Gastroesophageal sphincter (tissue), 4 donors: ENCODE data around the gene GJC1. TPM values are rescaled to one million over a fixed set of nuclear protein-coding genes. Genes with fewer than 3 reads are reported as not detected.

ENCODE experiments used
- ATAC-seq: fragments of 150-250 bp; one replicate; pipeline ENCODE4 v1.9.1; 2016; ENCODE audit warnings: mild to moderate bottlenecking, moderate library complexity
- H3K27ac ChIP-seq, 4 donors: fragments of 200-600 bp; sonication (generic) in 3 of 4; 1 replicate in 3 of 4; 2 replicates in 1 of 4; pipeline ENCODE4 v1.5.1; 2016 to 2019
- H3K27me3 ChIP-seq: fragments of 200-600 bp; sonication (generic); one replicate; pipeline ENCODE4 v1.5.1; 2019
- H3K36me3 ChIP-seq, 2 donors: fragments of 200-600 bp; sonication (generic); one replicate each; pipeline ENCODE4 v1.5.1; 2019; ENCODE audit warnings: control low read depth in 1 of 2
- H3K4me1 ChIP-seq, 3 donors: fragments of 200-600 bp; sonication (generic); 1 replicate in 2 of 3; 2 replicates in 1 of 3; pipeline ENCODE4 v1.5.1; 2016 to 2019; ENCODE audit warnings: control low read depth in 2 of 3
- H3K4me3 ChIP-seq, 2 donors: fragments of 200-600 bp; sonication (generic); one replicate each; pipeline ENCODE4 v1.5.1; 2019; ENCODE audit warnings: mild to moderate bottlenecking in 1 of 2, moderate library complexity in 1 of 2
- H3K9me3 ChIP-seq, 3 donors: fragments of 200-600 bp; sonication (generic); one replicate each; pipeline ENCODE4 v1.5.1; 2017 to 2019; ENCODE audit warnings: control low read depth in 2 of 3
- CTCF ChIP-seq, 4 experiments: fragments of 200-600 bp in 2 of 4; fragments of 450-650 bp in 2 of 4; sonication (generic) in 1 of 4; IDR thresholded peaks; one replicate each; pipeline ENCODE4 v1.5.1; 2017 to 2019; ENCODE audit warnings: antibody characterized with exemption in 4 of 4, mild to moderate bottlenecking in 2 of 4, moderate library complexity in 2 of 4
- EP300 ChIP-seq: sonication (generic); formaldehyde crosslinking; IDR thresholded peaks from one replicate; pipeline ENCODE4 v1.6.1; 2017; ENCODE audit warnings: antibody characterized with exemption, mild to moderate bottlenecking
- POLR2A ChIP-seq, 2 donors: fragments of 450-650 bp; IDR thresholded peaks; one replicate each; pipeline ENCODE4 v1.6.1; 2017; ENCODE audit warnings: antibody characterized with exemption in 2 of 2, mild to moderate bottlenecking in 2 of 2, moderate library complexity in 1 of 2
- POLR2AphosphoS5 ChIP-seq: sonication (generic); formaldehyde crosslinking; IDR thresholded peaks from one replicate; pipeline ENCODE4 v1.6.1; 2017; ENCODE audit warnings: antibody characterized with exemption
- WGBS, 2 donors: methylation state at CpG; one replicate each; pipeline ENCODE4 v1.1.5; 2018; ENCODE audit warnings: low coverage in 1 of 2; 5-methylcytosine and 5-hydroxymethylcytosine counted together
- total RNA-seq, 4 donors: library from RNA; depleted of rRNA; stranded (reverse); fragments of >200 nt; gene quantifications; one replicate each; pipeline ENCODE4 v1.1.0, GENCODE V29; 2016

The GJC1 gene
- total RNA-seq, 4 donors from 2014 or later = 28.2 to 78.3 (median 44.5) TPM

DNA sequence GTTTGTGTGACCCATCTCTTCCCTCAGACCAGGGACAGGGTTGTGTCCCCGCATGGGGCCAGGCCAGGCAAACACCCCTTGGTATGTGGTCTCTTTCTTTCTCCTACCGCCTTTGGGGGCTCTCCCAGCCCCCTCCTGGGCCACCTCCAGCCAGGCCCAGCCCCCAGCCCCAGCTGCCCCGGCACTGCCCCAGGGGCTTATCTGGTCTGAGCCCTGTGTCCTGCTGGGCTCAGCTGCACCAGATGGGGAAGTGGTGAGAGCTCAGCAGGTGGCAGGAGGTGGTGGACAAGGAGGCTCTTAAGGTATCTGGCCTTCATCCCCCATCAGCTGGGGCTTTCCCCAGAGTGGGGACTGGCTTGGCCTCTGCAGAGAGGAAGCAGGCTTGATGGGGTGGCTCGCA lies 62.6 kb downstream of the GJC1 start:
- Histone ChIP-seq H3K36me3 (no peaks in the 10 kb centered on the region), H3K27ac (no peak overlapping the region), H3K27me3 (peaks cover 39% of the 10 kb centered on the region), H3K9me3 (no peaks in the 10 kb centered on the region), H3K4me3 (no peak overlapping the region), H3K4me1 (no peaks in the 10 kb centered on the region)
- 43% methylated on average over 1 of the region's 4 CpGs; no CpG with 5 or more reads in 1 of the 2 donors for WGBS, 2 donors
- ATAC-seq = no peak
- TF ChIP-seq POLR2A (IDR thresholded peaks at IDR 0.05) (no peak), POLR2AphosphoS5 (no peak), CTCF (IDR thresholded peaks at IDR 0.05) (no peak), EP300 (no peak)

DNA sequence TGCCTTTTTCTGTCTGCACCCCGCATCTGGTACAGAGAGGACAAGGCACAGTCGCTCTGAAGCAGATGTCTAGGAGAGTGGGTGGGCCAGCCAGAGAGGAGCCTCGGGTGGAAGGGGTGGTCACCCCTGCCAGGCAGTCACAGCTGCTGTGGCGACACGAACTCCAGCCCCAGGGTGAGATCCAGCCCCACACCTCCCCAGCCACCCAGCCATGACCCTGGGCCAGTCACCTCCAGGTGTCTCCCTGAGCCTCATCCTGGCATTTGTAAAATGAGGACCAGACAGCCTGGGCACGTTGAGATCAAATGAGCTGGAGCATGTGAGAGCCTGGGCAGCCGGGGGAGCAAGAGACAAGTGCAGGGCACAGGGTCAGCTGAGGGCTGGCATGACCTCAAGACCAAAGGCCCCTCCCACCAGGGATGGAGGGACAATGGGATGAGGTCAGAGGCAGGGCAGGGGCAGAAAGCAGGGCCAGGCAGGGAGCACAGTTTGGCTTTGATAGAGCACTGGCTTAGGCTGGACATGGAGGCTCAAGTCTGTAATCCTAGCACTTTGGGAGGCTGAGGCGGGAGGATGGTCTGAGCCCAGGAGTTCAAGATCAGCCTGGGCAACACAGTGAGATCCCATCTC lies 63.6 kb downstream of the GJC1 start:
- 20% methylated on average over 2 of the region's 8 CpGs; no CpG with 5 or more reads in 1 of the 2 donors for whole genome bisulfite sequencing, 2 donors
- ATAC-seq = no peak
- no peaks in the 10 kb centered on the region for H3K9me3 ChIP-seq
- H3K27me3 ChIP-seq = peaks cover 39% of the 10 kb centered on the region
- no peaks in the 10 kb centered on the region for H3K4me1 ChIP-seq
- no peaks in the 10 kb centered on the region for H3K36me3 ChIP-seq
- TF ChIP-seq POLR2AphosphoS5 (no peak), CTCF (IDR thresholded peaks at IDR 0.05) (no peak)
- no peak overlapping the region for H3K27ac ChIP-seq
- no peak overlapping the region for H3K4me3 ChIP-seq

DNA sequence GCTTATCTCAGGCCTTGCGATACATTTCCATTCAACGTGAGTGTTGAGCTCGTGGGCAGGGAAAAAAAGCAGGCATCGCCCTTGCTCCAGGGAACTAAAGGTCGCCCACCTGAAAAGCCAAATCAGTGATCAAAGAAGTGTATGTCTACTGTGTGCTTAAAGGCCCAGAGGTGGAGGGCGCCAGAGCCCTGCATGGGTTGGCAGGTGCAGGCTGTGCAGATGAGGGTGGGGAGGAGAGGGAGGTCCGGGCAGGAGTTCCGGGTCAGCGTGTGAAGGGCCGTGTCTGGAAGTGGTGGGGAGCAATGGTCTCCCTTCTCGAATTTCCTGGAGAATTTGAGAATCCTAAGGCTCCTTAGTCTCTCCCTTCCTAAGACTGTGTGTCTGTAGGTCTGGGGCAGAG lies 64.1 kb downstream of the GJC1 start:
- Histone ChIP-seq H3K9me3 (no peaks in the 10 kb centered on the region), H3K4me3 (no peak overlapping the region), H3K27me3 (peaks cover 41% of the 10 kb centered on the region), H3K36me3 (no peaks in the 10 kb centered on the region), H3K4me1 (no peaks in the 10 kb centered on the region), H3K27ac (no peak overlapping the region)
- no CpG with 5 or more reads among the region's 11 CpGs for WGBS, 2 donors
- TF ChIP-seq POLR2AphosphoS5 (no peak), EP300 (no peak), POLR2A (IDR thresholded peaks at IDR 0.05) (no peak), CTCF (IDR thresholded peaks at IDR 0.05) (no peak)
- no peak for ATAC-seq

GRCh38 chr17:44763170-44763569 lies 66.9 kb downstream of the GJC1 start:
- Histone ChIP-seq H3K36me3 (no peaks in the 10 kb centered on the region), H3K9me3 (no peaks in the 10 kb centered on the region), H3K27ac (no peak overlapping the region), H3K4me3 (no peak overlapping the region), H3K4me1 (peaks cover 0 to 17% (median 6%) of the 10 kb centered on the region in 3 donors), H3K27me3 (peaks cover 56% of the 10 kb centered on the region)
- ATAC-seq = no peak
- no peak for TF ChIP-seq POLR2AphosphoS5
- no peak for TF ChIP-seq POLR2A (IDR thresholded peaks at IDR 0.05)
- WGBS, 2 donors = 72% methylated on average over 4 of the region's 5 CpGs; no CpG with 5 or more reads in 1 of the 2 donors

- peaks cover 66% of the 10 kb centered on the region for H3K27me3 ChIP-seq
- TF ChIP-seq EP300 (no peak), POLR2AphosphoS5 (no peak), CTCF (IDR thresholded peaks at IDR 0.05) (no peak), POLR2A (IDR thresholded peaks at IDR 0.05) (no peak)
These were observed 67.9 kb downstream of the GJC1 start for GRCh38 chr17:44761932-44762810.

More at GRCh38 chr17:44761932-44762810, 67.9 kb downstream of the GJC1 start:
- no peaks in the 10 kb centered on the region for H3K36me3 ChIP-seq
- H3K4me1 ChIP-seq = peaks cover 0 to 18% (median 6%) of the 10 kb centered on the region in 3 donors
- no peak overlapping the region for H3K4me3 ChIP-seq
- ATAC-seq = no peak
- no peak overlapping the region for H3K27ac ChIP-seq
- WGBS, 2 donors = 83 to 84% methylated on average over 6 to 9 of the region's 17 CpGs
- H3K9me3 ChIP-seq = no peaks in the 10 kb centered on the region
